Activated CD4-positive, alpha-beta memory T cell treated with anti-CD3 and anti-CD28 coated beads for 36 hours (primary cell): Measurements from ENCODE around the gene PRMT3. TPM values are rescaled to one million over a fixed set of nuclear protein-coding genes. Genes with fewer than 3 reads are reported as not detected.
"Not testable (repeated sequence)": the region's sequence is repeated elsewhere in the genome, so short reads cannot be mapped to it uniquely, and the experiment has no call there.

Experiments
- CTCF ChIA-PET: fragments of 350-600 bp; sonication (Branson Sonifier 250); formaldehyde crosslinking; loops from one replicate; lab custom pipeline; 2021; ENCODE audit warnings: antibody characterized with exemption, inconsistent platforms; lab: Charles Lee
- POLR2A ChIA-PET: fragments of 350-600 bp; sonication (Branson Sonifier 250); formaldehyde crosslinking; loops from one replicate; lab custom pipeline; 2021; ENCODE audit warnings: antibody characterized with exemption; lab: Charles Lee
- DNase-seq: peaks from one replicate; pipeline ENCODE4 v3.0.0-alpha.2; 2020
- H3K27ac Mint-ChIP-seq: one replicate; pipeline ENCODE4 v1.8.0; 2021; ENCODE audit warnings: mixed read lengths
- H3K27me3 Mint-ChIP-seq: one replicate; pipeline ENCODE4 v1.8.0; 2021; ENCODE audit warnings: mixed read lengths
- H3K36me3 Mint-ChIP-seq: one replicate; pipeline ENCODE4 v1.8.0; 2021; ENCODE audit warnings: mixed read lengths
- H3K4me1 Mint-ChIP-seq: one replicate; pipeline ENCODE4 v1.8.0; 2021; ENCODE audit warnings: low read depth, mixed read lengths
- H3K4me3 Mint-ChIP-seq: one replicate; pipeline ENCODE4 v1.8.0; 2021; ENCODE audit warnings: mild to moderate bottlenecking, mixed read lengths
- H3K9me3 Mint-ChIP-seq: one replicate; pipeline ENCODE4 v1.8.0; 2021; ENCODE audit warnings: mixed read lengths
- intact Hi-C: fragments of 100-400 bp; cut with micrococcal nuclease; formaldehyde crosslinking; loops from one replicate; pipeline ENCODE4 v1.15.1; 2023
- total RNA-seq, 2 experiments: library from RNA; stranded (reverse); gene quantifications; one replicate each; pipeline ENCODE4 v1.2.3, GENCODE V29; 2021

PRMT3 gene
- total RNA-seq, 2 experiments from 2014 or later: 31.2 to 33.2 TPM

DNA sequence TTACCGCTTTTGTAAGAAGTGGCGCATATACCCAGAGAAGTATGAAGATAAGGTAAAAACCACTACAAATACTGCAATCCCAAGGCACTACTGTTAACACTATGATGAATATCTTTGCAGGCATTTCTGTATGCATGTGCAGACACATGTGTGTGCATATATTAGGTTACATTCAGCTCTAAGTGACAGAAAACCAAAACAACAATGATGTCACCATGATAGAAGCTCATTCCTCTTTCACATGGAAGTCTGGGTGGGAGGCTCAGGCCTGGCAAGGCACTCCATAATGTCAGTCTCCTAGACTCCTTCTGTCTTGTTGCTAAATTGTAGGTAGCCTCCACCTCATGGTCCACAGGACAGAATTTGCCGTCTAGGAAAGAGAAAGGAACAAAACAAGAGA is 148.8 kb downstream of the PRMT3 start:
- intact Hi-C loops: no loop called here
- no peak overlapping the region for H3K27ac Mint-ChIP-seq
- CTCF ChIA-PET: no interaction called here
- no peaks in the 10 kb centered on the region for H3K4me1 Mint-ChIP-seq
- H3K36me3 Mint-ChIP-seq: no peaks in the 10 kb centered on the region
- peaks cover 24% of the 10 kb centered on the region for H3K27me3 Mint-ChIP-seq
- H3K9me3 Mint-ChIP-seq: peaks cover 13% of the 10 kb centered on the region
- DNase-seq: no peak
- POLR2A ChIA-PET: no interaction called here
- H3K4me3 Mint-ChIP-seq: no peak overlapping the region

DNA sequence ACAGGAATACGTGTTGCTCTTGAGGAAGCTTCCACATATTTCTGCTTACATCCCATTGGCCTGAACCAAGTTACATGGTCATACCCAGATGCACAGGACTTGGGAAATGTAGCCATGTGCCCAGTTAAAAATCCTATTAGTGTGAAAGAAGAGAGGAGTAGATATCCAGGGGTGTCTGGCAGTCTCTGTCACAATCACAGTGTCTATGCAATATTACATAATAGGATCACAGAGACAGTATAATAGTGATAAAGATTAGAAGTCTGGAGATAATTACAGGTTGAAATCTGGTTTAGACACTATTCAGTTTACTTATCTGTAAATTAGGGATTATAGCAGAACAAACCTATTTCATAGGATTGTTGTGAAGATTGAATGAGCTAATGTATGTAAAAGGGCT is 149.3 kb downstream of the PRMT3 start:
- CTCF ChIA-PET: no interaction called here
- H3K27ac Mint-ChIP-seq: no peak overlapping the region
- POLR2A ChIA-PET: no interaction called here
- intact Hi-C loops: no loop called here
- H3K4me1 Mint-ChIP-seq: no peaks in the 10 kb centered on the region
- H3K9me3 Mint-ChIP-seq: peaks cover 13% of the 10 kb centered on the region
- peaks cover 25% of the 10 kb centered on the region for H3K27me3 Mint-ChIP-seq
- no peak overlapping the region for H3K4me3 Mint-ChIP-seq
- DNase-seq: no peak
- H3K36me3 Mint-ChIP-seq: no peaks in the 10 kb centered on the region

DNA sequence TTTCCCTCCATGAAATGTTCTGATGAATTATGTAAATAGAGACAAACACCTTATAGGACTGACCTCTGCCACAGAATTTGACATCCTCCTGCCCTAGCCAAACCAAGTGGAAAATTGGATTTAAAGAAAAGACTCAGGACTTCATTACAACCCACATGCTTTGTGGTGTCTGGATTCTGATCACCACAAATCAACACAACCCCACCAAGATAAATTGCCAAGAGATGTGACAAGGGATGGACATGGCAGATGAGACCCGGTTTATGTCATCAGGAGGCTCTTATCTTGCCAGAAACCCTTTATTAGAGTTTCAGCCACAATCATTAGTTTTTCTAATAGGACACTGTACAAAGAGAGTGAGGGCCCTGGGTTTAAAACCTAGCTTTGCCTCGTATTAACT is 154.0 kb downstream of the PRMT3 start:
- H3K27ac Mint-ChIP-seq: no peak overlapping the region
- CTCF ChIA-PET: interaction anchor here (0.8 kb wide), 1 partner anchor 107 kb away, joined by 3 read pairs; no protein-coding TSS in a partner anchor
- POLR2A ChIA-PET: no interaction called here
- no peak for DNase-seq
- H3K4me1 Mint-ChIP-seq: no peaks in the 10 kb centered on the region
- peaks cover 7% of the 10 kb centered on the region for H3K27me3 Mint-ChIP-seq
- H3K36me3 Mint-ChIP-seq: no peaks in the 10 kb centered on the region
- peaks cover 13% of the 10 kb centered on the region for H3K9me3 Mint-ChIP-seq
- no peak overlapping the region for H3K4me3 Mint-ChIP-seq
- intact Hi-C loops: no loop called here

DNA sequence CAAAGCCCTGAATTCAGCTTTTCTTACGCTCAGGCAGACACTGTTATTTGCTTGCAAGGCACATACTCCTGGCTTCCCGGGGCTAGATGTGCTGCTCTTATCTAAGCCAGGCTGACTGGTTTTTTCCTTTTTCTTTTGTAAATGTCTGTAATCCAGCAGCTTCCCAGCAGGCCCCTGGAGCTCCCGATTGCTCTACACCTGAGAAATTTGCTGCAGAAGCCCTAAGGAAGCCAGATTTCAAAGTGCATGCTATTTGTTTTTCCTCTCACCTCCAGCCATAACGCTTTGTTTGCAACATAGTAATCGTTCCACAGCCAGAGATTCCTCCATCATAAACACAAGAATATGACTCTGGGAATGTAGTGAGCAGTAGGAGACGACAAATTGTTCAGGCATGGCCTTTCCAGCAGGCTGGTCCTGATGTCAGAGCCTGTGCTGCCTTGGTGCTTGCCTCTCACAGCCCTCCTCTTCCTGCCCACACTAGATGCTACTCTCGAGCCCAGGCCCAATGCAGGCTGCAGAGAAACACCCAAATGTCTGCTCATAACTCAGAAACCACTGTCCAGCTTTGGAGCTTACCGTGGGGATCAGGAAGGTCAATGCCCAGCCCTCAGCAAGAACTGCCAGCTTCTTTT is 157.2 kb downstream of the PRMT3 start:
- intact Hi-C loops: no loop called here
- no peak for DNase-seq
- no peak overlapping the region for H3K4me3 Mint-ChIP-seq
- H3K4me1 Mint-ChIP-seq: no peaks in the 10 kb centered on the region
- CTCF ChIA-PET: no interaction called here
- peaks cover 4% of the 10 kb centered on the region for H3K27me3 Mint-ChIP-seq
- H3K9me3 Mint-ChIP-seq: peaks cover under 1% of the 10 kb centered on the region
- H3K36me3 Mint-ChIP-seq: no peaks in the 10 kb centered on the region
- H3K27ac Mint-ChIP-seq: no peak overlapping the region
- POLR2A ChIA-PET: no interaction called here

DNA sequence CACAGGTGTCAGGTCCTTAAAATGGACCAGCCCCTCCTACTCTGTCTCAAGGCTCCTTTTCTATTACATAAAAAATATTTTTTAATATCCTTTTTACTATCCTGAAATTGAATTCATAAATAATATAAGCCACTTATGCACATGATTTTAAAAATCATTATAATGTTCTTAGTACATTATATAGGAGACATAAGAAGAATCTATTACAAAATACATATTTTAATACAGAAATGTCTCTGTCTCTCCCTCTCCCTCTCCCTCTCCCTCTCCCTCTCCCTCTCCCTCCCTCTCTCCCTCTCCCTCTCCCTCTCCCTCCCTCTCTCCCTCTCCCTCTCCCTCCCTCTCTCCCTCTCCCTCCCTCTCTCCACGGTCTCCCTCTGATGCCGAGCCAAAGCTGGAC is 159.9 kb downstream of the PRMT3 start:
- no peaks in the 10 kb centered on the region for H3K4me1 Mint-ChIP-seq
- H3K27ac Mint-ChIP-seq: no peak overlapping the region
- H3K4me3 Mint-ChIP-seq: no peak overlapping the region
- ChIA-PET POLR2A (no interaction called here), CTCF (no interaction called here)
- H3K27me3 Mint-ChIP-seq: peaks cover 1% of the 10 kb centered on the region
- H3K9me3 Mint-ChIP-seq: no peaks in the 10 kb centered on the region
- DNase-seq: no peak
- no peaks in the 10 kb centered on the region for H3K36me3 Mint-ChIP-seq
- intact Hi-C loops: no loop called here

DNA sequence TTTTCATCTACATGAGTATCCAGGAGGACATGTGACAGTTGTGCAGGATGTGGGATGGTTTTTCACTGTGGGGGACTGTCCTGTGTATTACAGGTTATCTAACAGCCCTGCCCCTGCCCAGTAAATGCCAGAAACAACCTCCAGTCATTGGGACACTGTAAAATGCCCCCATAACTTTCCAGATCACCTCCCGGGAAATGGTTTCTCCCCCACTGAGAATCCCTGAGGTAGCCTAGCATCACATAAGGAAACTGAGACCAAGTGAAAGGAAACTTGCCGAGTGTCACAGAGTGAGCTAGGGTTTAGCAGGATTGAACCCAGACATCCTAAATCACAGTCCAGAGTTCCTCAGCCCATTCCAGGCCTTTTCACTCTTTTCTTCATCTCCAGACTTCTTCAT is 163.6 kb downstream of the PRMT3 start:
- Mint-ChIP-seq H3K4me1 (no peaks in the 10 kb centered on the region), H3K27ac (no peak overlapping the region), H3K9me3 (peaks cover 2% of the 10 kb centered on the region), H3K4me3 (no peak overlapping the region), H3K27me3 (no peaks in the 10 kb centered on the region), H3K36me3 (no peaks in the 10 kb centered on the region)
- DNase-seq: no peak
- intact Hi-C loops: no loop called here
- CTCF ChIA-PET: no interaction called here
- POLR2A ChIA-PET: no interaction called here

DNA sequence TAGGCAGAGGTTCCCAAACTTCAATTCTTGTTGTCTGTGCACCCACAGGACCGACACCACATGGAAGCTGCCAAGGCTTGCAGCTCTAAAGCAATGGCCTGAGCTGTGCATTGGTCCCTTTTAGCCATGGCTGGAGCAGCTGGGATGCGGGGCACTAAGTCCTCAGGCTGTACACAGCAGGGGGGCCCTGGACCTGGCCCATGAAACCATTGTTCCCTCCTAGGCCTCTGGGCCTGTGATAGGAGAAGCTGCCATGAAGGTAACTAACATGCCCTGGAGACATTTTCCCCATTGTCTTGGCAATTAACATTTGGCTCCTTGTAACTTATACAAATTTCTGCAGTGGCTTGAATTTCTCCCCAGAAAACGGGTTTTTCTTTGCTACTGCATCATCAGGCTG is 168.3 kb downstream of the PRMT3 start:
- no peaks in the 10 kb centered on the region for H3K4me1 Mint-ChIP-seq
- H3K36me3 Mint-ChIP-seq: no peaks in the 10 kb centered on the region
- no peak overlapping the region for H3K27ac Mint-ChIP-seq
- DNase-seq: no peak
- no peak overlapping the region for H3K4me3 Mint-ChIP-seq
- POLR2A ChIA-PET: no interaction called here
- H3K27me3 Mint-ChIP-seq: peaks cover 7% of the 10 kb centered on the region
- H3K9me3 Mint-ChIP-seq: peaks cover 7% of the 10 kb centered on the region
- intact Hi-C loops: no loop called here
- CTCF ChIA-PET: no interaction called here

DNA sequence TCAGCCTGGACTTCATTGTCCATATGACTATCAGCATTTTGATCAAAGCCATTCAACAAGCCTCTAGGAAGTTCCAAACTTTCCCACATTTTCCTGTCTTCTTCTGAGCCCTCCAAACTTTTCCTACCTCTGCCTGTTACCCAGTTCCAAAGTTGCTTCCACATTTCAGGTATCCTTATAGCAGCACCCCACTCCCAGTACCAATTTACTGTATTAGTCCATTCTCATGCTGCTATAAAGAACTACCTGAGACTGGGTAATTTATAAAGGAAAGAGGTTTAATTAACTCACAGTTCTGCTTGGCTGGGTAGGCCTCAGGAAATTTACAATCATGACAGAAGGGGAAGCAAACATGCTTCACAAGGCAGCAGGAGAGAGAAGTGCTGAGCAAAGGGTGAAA is 168.9 kb downstream of the PRMT3 start:
- H3K4me3 Mint-ChIP-seq, POLR2A ChIA-PET, DNase-seq, intact Hi-C loops, H3K4me1 Mint-ChIP-seq, H3K27me3 Mint-ChIP-seq, H3K27ac Mint-ChIP-seq, CTCF ChIA-PET, H3K36me3 Mint-ChIP-seq, H3K9me3 Mint-ChIP-seq: not testable (repeated sequence)

DNA sequence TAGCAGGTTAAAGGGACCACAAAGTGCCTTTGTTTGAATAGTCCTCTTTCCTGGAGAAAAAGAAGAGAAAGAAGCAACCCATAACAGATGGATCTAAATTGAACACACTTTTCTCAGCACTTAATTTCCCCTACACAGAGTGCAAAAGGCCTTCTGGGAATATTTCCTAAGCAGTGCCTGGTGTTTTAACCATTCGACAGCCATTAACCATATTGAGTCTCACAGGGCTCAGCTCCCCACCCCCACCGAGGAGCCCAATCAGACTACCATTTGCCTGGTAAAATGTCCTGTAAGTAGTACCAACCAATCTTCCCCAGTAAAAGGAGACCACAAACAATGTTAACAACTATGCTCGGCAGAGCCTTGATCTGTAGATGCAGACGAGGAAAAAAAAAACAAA is 171.2 kb downstream of the PRMT3 start:
- no peak for DNase-seq
- H3K27me3 Mint-ChIP-seq: peaks cover 12% of the 10 kb centered on the region
- H3K4me3 Mint-ChIP-seq: no peak overlapping the region
- POLR2A ChIA-PET: no interaction called here
- H3K36me3 Mint-ChIP-seq: no peaks in the 10 kb centered on the region
- no peaks in the 10 kb centered on the region for H3K4me1 Mint-ChIP-seq
- intact Hi-C loops: no loop called here
- H3K27ac Mint-ChIP-seq: no peak overlapping the region
- H3K9me3 Mint-ChIP-seq: peaks cover 7% of the 10 kb centered on the region
- CTCF ChIA-PET: no interaction called here

Other genes starting within 250 kb of the PRMT3 start
- not detected for gene DBX1, start 227.2 kb upstream of the PRMT3 start, total RNA-seq
- gene HTATIP2, start 24.0 kb upstream of the PRMT3 start, total RNA-seq: 10 to 100 TPM; 82.1 to 83.4 TPM
- gene SLC6A5, start 211.9 kb downstream of the PRMT3 start, total RNA-seq: not detected